OCI-LY1 (cell line): ENCODE results near the gene MAN1A1.

Experiments
- EZH2 ChIP-seq: fragments of 200-600 bp; sonication (generic), shearing (Covaris generic); IDR thresholded peaks from 2 replicates; pipeline ENCODE4 v1.8.0; 2017; ENCODE audit warnings: borderline replicate concordance, mixed run types, mild to moderate bottlenecking, antibody characterized with exemption, low read length, moderate library complexity, mixed read lengths
- TF ChIP-seq, protein P1 (sequence below): fragments of 200-600 bp; sonication (generic), shearing (Covaris generic); IDR thresholded peaks from 2 replicates; pipeline ENCODE4 v1.5.1; 2017; ENCODE audit warnings: mild to moderate bottlenecking, antibody characterized with exemption, low read length, moderate library complexity, mixed read lengths

GRCh38 chr6:119243657-119244056 lies 105.9 kb downstream of the MAN1A1 start:
- TF ChIP-seq, protein P1, sequence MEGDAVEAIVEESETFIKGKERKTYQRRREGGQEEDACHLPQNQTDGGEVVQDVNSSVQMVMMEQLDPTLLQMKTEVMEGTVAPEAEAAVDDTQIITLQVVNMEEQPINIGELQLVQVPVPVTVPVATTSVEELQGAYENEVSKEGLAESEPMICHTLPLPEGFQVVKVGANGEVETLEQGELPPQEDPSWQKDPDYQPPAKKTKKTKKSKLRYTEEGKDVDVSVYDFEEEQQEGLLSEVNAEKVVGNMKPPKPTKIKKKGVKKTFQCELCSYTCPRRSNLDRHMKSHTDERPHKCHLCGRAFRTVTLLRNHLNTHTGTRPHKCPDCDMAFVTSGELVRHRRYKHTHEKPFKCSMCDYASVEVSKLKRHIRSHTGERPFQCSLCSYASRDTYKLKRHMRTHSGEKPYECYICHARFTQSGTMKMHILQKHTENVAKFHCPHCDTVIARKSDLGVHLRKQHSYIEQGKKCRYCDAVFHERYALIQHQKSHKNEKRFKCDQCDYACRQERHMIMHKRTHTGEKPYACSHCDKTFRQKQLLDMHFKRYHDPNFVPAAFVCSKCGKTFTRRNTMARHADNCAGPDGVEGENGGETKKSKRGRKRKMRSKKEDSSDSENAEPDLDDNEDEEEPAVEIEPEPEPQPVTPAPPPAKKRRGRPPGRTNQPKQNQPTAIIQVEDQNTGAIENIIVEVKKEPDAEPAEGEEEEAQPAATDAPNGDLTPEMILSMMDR = no peak
- TF ChIP-seq EZH2 = no peak
